ENCODE measurements around the gene TMEM175.
"Not testable (repeated sequence)": the region's sequence is repeated elsewhere in the genome, so short reads cannot be mapped to it uniquely, and the experiment has no call there.

Gene TMEM175

DNA sequence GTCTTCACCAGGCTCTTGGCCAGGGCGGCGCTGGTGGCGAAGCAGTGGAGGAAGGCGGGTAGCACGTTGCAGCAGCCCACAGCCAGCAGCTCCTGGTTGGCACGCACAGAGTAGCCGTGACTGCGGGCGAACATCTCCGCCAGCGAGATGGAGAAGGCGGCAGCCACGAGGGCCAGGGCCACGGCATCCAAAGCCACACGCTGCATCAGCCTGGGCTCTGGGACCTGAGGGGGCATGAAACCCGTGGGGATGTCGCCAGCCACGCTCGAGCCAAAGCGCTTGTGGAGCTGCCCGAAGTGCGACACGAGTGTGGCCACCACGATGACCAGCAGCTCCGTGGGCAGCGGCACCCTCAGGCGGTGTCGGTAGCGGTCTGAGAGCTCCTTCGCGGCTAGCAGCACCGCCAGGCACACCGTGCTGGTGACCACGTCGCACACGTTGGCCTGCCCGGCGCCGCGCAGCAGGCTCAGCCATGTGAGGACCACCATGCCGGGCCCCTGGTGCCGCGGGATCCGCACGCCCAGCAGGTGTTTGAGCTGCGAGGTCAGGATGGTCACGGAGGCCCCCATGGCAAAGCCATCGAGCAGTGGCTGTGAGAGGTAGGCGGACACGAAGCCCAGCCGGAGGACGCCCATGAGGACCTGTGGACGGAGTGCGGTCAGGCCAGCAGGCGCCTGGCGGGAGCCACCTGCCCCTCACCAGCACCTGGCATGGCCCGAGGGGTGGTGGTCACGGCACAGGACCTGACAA, 57.6 kb downstream of the TMEM175 start:
- no peak for DNase-seq (ENCODE audit: low spot score)

DNA sequence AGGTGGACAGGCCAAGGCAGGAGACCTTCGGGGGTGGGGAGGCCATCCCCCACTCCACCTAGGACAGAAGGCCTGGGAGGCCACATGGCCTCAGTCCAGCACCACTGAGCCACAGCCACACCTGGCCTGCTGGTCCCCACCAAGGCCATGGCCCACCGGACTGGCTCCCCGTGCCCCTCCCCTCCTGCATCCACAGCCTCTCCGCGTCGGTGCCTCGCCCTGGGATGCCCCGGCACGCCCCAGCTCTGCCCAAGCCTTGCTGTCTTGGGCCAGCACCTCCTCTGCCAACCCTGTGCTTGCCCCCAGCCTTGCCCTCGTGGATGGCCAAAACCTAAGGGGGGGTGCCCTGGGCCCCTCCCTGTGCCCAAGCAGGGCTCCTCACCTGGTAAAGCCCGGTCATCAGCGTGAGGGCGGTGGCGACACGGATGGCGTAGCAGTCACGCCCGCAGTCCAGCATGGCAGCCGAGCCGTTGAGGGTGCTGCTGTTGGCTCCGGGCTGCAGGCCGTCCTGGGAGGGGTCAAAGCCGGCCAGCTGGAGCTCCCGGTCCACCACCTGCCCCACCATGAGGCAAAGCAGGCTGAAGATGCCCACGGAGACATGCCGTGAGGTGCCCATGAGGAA, 58.6 kb downstream of the TMEM175 start:
- DNase-seq (ENCODE audit: low spot score), result no peak

GRCh38 chr4:991451-992296, 59.4 kb downstream of the TMEM175 start:
- DNase-seq (ENCODE audit: low spot score), result no peak

- no peak for DNase-seq (ENCODE audit: low spot score)
Measured at GRCh38 chr4:992297-993110, 60.2 kb downstream of the TMEM175 start.

GRCh38 chr4:993111-994029, 61.1 kb downstream of the TMEM175 start, which contains the start of gene SLC26A1:
SLC26A1 (minus strand) TSS chr4:993404; CDS start chr4:991703, 1,701 bp downstream.
- no peak for DNase-seq (ENCODE audit: low spot score)

DNA sequence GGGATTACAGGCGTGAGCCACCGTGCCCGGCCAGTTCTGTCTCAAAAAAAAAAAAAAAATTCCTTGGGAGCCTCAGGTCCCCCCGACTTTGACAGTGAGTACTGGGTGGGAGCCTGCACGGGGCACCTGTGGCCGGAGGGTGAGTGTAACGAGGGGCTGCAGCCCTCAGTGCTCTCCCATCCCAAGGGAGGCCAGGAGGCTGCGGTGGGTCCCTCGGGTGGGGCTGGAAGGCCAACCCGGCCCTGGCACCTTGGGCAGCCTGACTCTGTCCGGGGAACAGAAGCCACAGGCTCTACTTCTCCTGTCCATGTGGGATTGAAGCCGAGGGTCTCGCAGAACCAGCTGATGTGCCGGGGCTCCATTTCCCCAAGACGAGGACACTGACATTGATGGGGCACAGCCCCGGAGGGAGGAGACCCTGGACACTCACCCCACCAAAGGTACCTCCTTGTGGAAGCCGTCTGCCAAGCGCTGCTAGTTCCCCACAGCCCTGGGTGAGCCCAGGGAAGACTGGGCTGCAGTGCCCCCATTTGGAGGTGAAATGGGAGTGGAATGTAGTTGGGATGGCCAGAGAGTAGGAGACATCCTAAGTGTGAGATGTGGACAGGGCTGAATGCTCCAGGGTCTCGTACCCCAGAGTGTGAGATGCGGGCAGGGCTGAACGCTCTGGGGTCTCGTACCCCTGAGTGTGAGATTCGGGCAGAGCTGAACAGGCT, 63.2 kb downstream of the TMEM175 start:
- DNase-seq (ENCODE audit: low spot score), result no peak

- peak; percentile 45 for DNase-seq (ENCODE audit: low spot score)
Measured at GRCh38 chr4:996030-996996, 64.1 kb downstream of the TMEM175 start.

- no peak for DNase-seq (ENCODE audit: low spot score)
Measured at GRCh38 chr4:996997-997374, 64.7 kb downstream of the TMEM175 start.

GRCh38 chr4:997375-998071, 65.3 kb downstream of the TMEM175 start:
- DNase-seq (ENCODE audit: low spot score), result peak; percentile 24

- DNase-seq (ENCODE audit: low spot score), result no peak
Measured at GRCh38 chr4:998096-998691, 65.9 kb downstream of the TMEM175 start.

GRCh38 chr4:999240-999863, 67.1 kb downstream of the TMEM175 start:
- not testable (repeated sequence) for DNase-seq (ENCODE audit: low spot score)

DNA sequence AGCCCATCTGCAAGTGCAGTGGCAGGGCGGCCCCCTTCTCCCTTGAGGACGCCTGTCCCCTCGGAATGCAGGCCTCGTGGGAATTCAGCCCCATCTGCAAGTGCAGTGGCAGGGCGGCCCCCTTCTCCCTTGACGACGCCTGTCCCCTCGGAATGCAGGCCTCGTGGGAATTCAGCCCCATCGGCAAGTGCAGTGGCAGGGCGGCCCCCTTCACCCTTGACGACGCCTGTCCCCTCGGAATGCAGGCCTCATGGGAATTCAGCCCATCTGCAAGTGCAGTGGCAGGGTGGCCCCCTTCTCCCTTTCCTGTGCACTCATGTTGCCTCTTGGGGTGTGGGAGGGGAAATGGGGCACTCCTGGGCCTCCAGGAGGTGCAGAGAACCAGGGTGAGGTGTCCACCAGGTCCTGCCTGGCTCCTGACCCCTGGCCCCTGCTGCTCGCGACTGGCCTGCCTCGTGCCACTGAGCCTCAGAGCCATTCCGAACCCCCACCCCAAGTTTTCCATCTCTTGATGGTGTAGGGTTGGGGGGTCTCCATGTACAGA, 67.7 kb downstream of the TMEM175 start:
- DNase-seq (ENCODE audit: low spot score), result no peak

DNA sequence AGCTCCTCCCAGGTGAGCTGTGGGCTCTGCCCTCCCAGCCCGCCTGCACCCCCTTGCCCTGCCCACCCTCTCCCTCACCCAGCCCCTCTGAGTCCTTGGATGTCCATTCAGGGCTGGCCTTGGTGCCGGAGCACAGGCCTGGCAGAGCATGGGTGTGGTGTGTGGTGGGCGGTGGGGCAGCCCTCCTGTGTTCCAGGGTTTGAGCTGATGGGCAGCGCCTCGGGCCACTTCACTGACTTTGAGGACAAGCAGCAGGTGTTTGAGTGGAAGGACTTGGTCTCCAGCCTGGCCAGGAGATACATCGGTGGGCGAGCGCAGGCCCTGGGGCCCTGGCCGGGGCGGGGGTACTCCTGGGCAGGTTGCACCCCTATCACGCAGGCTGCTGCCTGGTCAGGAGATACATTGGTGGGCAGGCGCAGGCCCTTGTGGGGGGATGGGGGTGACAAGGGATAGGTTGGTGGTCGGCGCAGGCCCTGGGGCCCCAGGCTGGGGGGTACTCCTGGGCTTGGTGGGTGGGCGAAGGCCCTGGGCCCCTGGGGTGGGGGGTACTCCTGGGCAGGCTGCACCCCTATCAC, 68.5 kb downstream of the TMEM175 start:
- no peak for DNase-seq (ENCODE audit: low spot score)

DNA sequence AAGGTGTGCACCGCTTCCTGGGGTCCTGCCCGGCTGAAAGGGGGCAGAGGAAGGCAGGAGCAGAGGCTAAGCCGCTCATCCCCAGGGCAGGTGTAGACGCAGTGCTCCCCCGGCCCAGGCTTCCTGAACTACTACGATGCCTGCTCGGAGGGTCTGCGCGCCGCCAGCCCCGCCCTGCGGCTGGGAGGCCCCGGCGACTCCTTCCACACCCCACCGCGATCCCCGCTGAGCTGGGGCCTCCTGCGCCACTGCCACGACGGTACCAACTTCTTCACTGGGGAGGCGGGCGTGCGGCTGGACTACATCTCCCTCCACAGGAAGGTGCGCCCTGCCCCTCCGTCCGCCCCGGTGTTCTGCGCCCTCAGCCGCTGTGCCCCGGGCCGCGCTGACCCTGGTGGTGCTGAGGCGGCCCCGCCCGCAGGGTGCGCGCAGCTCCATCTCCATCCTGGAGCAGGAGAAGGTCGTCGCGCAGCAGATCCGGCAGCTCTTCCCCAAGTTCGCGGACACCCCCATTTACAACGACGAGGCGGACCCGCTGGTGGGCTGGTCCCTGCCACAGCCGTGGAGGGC, 69.4 kb downstream of the TMEM175 start:
- no peak for DNase-seq (ENCODE audit: low spot score)

DNA sequence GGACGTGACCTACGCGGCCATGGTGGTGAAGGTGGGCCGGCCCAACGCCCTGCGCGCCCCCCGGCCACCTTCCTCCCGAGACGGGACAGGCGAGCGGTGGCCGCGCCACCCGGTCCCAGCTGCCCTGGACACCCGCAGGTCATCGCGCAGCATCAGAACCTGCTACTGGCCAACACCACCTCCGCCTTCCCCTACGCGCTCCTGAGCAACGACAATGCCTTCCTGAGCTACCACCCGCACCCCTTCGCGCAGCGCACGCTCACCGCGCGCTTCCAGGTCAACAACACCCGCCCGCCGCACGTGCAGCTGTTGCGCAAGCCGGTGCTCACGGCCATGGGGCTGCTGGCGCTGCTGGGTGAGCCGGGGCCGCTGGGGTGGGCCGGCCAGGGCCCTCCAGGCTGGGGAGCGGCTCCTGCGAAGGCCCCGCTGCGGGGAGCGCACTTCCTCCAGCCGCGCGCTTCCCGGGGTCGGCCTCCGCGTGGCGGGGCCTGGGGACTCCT, 69.9 kb downstream of the TMEM175 start:
- DNase-seq (ENCODE audit: low spot score), result no peak

DNA sequence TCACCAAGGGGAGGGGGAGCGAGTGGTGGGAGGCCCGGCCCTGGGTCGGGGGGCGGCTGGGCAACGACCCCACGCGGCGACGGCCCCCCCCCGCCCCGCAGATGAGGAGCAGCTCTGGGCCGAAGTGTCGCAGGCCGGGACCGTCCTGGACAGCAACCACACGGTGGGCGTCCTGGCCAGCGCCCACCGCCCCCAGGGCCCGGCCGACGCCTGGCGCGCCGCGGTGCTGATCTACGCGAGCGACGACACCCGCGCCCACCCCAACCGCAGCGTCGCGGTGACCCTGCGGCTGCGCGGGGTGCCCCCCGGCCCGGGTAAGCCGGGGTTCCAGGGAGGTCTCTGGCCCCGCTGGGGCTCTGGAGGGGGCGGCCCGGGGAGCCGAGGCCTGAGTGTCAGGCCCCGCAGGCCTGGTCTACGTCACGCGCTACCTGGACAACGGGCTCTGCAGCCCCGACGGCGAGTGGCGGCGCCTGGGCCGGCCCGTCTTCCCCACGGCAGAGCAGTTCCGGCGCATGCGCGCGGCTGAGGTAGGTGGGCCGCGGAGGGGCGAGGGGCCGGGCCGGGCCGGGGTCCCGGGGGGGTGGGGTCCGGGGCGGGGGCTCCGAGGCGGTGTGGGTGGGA, 70.5 kb downstream of the TMEM175 start:
- DNase-seq (ENCODE audit: low spot score), result no peak

Data from hematopoietic multipotent progenitor cell treated with erythropoietin and hydrocortisone succinate and interleukin-3 and kit ligand, for 15 days (in vitro differentiated cells).